MG63 (cell line): ENCODE data around the gene SNX27. TPM values are rescaled to one million over a fixed set of nuclear protein-coding genes. Genes with fewer than 3 reads are reported as not detected.
"Not testable (repeated sequence)": the region's sequence is repeated elsewhere in the genome, so short reads cannot be mapped to it uniquely, and the experiment has no call there.

Experiments used
- DNase-seq: peaks from one replicate; pipeline ENCODE4 v3.0.0-alpha.2; 2020
- H3K27me3 ChIP-seq: fragments of 250-450 bp; sonication (Bioruptor Pico); 2 replicates; pipeline ENCODE4 v1.5.1; 2020; ENCODE audit warnings: mild to moderate bottlenecking, moderate library complexity
- H3K36me3 ChIP-seq: fragments of 250-450 bp; sonication (Bioruptor Pico); 2 replicates; pipeline ENCODE4 v1.5.1; 2020; ENCODE audit warnings: mild to moderate bottlenecking, moderate library complexity
- H3K4me3 ChIP-seq: fragments of 250-450 bp; sonication (Bioruptor Pico); 2 replicates; pipeline ENCODE4 v1.5.1; 2020; ENCODE audit warnings: mild to moderate bottlenecking, moderate library complexity
- H3K9me3 ChIP-seq: fragments of 250-450 bp; sonication (Bioruptor Pico); 2 replicates; pipeline ENCODE4 v1.5.1; 2020; ENCODE audit warnings: mild to moderate bottlenecking, moderate library complexity
- total RNA-seq: library from RNA; depleted of rRNA; stranded (reverse); fragments of >200 nt; shearing (Covaris generic); gene quantifications from 2 replicates; pipeline ENCODE4 v1.2.3, GENCODE V29; 2014; ENCODE audit warnings: low replicate concordance

SNX27 gene
- total RNA-seq, 1 experiment from 2014 or later = 17.1 TPM

GRCh38 chr1:151618996-151619395 is 7.1 kb downstream of the SNX27 start:
- H3K4me3 ChIP-seq, DNase-seq, H3K9me3 ChIP-seq: not testable (repeated sequence)

GRCh38 chr1:151619489-151620093 is 7.7 kb downstream of the SNX27 start:
- Histone ChIP-seq H3K36me3 (0 out of 2 replicates have a peak, but pooled peaks cover 2% of the 10 kb centered on the region), H3K9me3 (no peaks in the 10 kb centered on the region), H3K4me3 (no peak overlapping the region), H3K27me3 (no peaks in the 10 kb centered on the region)
- DNase-seq = peak; percentile 27

More at GRCh38 chr1:151618996-151619395, 7.1 kb downstream of the SNX27 start:
- H3K27me3 ChIP-seq, H3K36me3 ChIP-seq: not testable (repeated sequence)

DNA sequence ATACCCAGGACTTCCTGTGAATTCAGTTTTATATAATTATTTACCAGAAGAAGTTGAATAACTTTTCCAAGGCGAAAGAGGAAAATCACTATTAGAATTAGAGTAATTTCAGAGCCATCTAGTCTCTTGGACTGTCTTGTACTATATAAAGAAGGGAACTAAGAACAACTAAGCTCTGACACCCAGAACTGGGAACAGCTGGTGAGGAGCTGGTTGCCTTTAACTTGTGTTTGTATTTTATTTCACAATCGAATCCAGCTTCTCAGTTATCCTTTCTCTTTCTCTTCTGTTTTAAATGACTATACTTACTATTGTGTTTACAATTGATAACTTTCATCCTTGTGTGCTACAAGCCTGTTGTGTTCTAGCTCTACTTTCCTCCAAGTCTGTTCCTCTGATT is 8.4 kb downstream of the SNX27 start:
- no peak overlapping the region for H3K4me3 ChIP-seq
- H3K27me3 ChIP-seq = no peaks in the 10 kb centered on the region
- H3K36me3 ChIP-seq = 0 out of 2 replicates have a peak, but pooled peaks cover 2% of the 10 kb centered on the region
- H3K9me3 ChIP-seq = no peaks in the 10 kb centered on the region
- no peak for DNase-seq

DNA sequence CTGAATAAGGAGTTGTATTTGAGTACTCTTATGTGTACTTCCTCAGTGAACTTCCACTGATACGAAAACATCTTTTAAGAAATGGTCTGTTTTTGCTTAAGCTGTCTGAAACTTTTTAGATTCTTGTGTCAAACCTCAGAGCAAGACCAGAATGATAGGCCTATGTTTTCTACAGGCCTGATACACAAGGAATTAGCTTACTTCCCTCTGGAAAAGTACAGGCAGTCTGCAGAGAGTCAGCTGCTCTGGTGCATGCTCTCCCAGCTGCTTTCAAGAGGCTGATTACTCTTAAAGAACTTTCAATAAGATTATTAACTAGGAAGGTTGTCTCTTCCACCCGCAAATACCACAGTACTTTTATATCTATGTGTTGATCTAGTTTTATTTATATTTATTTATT is 9.5 kb downstream of the SNX27 start:
- DNase-seq = no peak
- no peaks in the 10 kb centered on the region for H3K27me3 ChIP-seq
- H3K36me3 ChIP-seq = 0 out of 2 replicates have a peak, but pooled peaks cover 2% of the 10 kb centered on the region
- no peaks in the 10 kb centered on the region for H3K9me3 ChIP-seq
- H3K4me3 ChIP-seq = no peak overlapping the region

DNA sequence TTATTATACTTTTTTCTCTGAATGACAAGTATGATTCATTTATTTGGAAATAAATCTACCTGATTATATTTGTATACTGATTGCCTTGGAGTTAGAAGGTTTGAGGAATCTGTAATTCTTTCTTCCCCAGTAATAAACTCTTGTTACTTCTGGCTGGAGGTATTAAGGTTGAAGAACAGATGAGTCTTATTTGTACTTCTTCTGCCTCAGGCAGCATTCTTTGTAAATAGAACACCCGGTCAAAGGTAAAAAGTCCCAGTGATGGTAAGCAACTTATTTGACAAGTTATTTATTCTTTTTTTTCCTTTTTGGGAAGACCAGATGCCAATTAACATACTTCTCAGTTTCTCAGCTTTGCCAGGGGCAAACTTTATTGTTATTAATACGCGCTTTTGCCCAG is 12.9 kb downstream of the SNX27 start:
- no peaks in the 10 kb centered on the region for H3K27me3 ChIP-seq
- DNase-seq = no peak
- H3K4me3 ChIP-seq = no peak overlapping the region
- no peaks in the 10 kb centered on the region for H3K36me3 ChIP-seq
- no peaks in the 10 kb centered on the region for H3K9me3 ChIP-seq

DNA sequence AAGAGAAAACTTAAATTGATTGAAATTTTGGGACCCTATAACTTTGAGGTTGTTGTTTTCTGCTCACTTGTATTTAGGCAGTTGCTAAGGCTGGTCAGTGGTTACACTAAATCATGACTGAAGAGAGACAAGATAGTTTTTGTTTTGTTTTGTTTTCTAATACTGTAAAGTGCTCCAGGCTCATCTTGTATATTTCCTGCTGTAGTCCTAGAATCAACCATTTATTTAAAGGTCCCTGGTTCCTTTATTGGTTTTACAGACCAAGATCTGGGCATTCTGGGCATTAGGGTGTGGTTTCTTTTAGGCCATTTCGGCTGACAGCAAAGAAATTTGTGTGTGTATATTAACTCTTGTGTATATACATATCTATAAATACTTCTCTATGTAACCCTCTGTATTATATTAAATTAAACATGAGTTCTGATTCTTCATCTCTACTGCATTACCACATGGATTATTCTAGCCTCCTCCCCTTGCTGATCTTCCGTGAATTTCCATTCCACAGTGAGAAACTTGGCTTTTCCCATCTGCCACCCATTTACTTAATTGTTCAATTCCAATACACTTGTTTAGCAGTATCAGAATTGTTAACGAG is 15.0 kb downstream of the SNX27 start:
- Histone ChIP-seq H3K36me3 (no peaks in the 10 kb centered on the region), H3K4me3 (no peak overlapping the region), H3K9me3 (no peaks in the 10 kb centered on the region), H3K27me3 (no peaks in the 10 kb centered on the region)
- DNase-seq = no peak

DNA sequence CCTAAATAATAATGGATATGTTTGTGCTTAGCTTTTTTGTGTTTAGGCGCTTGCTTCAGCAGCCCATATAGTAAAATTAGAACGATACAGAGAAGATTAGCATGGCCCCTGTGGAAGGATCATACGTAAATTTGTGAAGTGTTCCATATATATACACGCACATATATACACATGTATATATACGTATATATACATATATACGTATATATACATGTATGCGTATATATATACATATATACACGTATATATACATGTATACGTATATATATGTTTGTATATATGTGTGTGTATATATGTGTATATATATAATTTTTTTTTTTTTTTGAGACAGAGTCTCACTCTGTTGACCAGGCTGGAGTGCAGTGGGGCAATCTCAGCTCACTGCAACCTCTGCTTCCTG is 17.4 kb downstream of the SNX27 start:
- Histone ChIP-seq H3K36me3 (no peaks in the 10 kb centered on the region), H3K9me3 (no peaks in the 10 kb centered on the region), H3K27me3 (no peaks in the 10 kb centered on the region), H3K4me3 (no peak overlapping the region)
- DNase-seq = no peak

DNA sequence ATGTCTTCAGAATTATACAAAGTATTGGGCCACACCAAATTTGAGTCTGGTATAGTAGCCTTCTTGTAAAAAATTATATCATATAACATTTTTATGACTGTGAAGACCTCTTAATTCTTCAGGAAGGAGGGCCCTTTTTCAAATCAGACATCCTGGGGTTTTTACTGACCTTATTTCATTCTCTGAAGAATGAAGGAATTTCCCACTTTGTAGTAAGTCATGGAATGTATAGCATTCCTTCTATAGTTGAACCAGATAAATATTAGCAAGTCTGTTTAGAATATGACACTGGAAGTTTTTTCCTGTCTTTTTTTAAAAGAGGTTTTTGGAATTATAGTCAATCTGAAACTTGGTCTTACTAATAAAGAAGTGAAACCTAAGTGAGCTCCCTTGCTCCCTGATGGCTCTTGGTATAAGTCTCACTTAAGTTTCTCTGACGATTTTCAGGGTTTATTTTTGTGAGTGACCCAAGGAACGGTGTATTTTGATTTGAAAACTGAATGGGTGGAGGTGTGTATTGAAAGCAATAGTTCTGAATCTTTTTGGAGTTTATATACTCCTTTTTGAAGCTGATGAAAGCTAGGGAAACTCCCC is 23.7 kb downstream of the SNX27 start:
- peaks cover 2% of the 10 kb centered on the region for H3K36me3 ChIP-seq
- H3K4me3 ChIP-seq = no peak overlapping the region
- no peaks in the 10 kb centered on the region for H3K9me3 ChIP-seq
- DNase-seq = no peak
- no peaks in the 10 kb centered on the region for H3K27me3 ChIP-seq

DNA sequence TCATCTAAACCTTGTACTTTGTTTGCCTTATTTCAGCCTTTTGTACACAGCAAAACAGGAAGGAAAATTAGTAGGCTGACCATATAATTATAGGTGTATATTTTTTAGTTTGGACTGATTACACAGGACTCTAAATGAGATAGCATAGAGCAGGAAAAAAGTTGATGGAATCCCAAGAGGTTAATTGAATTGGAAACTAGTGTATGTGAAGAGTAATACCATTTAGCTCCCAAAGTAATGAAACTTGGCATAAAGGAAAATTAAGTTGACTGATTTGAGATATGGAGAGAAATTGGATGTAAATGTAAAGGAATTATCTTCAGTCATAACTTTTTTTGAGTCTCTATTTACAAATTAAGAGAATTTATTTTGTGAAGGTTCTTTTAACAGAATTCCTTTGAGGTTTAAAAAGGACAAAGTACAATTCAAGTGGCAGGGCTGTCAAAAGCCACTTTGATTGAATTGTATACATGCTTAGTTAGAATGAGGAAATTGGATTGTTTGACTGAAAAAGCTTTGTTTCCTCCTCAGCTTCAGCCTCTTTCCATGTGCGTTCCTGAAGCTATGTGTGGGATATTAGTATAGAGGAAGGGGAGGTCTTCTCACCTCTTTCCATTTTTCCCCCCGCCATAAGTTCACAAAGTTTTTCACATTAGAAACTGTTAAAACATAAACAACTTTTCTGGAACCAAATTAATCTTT is 26.4 kb downstream of the SNX27 start:
- Histone ChIP-seq H3K36me3 (peaks cover 9% of the 10 kb centered on the region), H3K9me3 (no peaks in the 10 kb centered on the region), H3K27me3 (no peaks in the 10 kb centered on the region), H3K4me3 (no peak overlapping the region)
- DNase-seq = no peak

GRCh38 chr1:151638812-151639211 is 27.0 kb downstream of the SNX27 start:
- Histone ChIP-seq H3K9me3 (no peaks in the 10 kb centered on the region), H3K27me3 (no peaks in the 10 kb centered on the region), H3K36me3 (peaks cover 9% of the 10 kb centered on the region), H3K4me3 (no peak overlapping the region)
- no peak for DNase-seq

- peaks cover 11% of the 10 kb centered on the region for H3K36me3 ChIP-seq
- peaks cover 3% of the 10 kb centered on the region; the same call in 1 of the 2 replicates for H3K9me3 ChIP-seq
- DNase-seq = no peak
- H3K4me3 ChIP-seq = no peak overlapping the region
- H3K27me3 ChIP-seq = no peaks in the 10 kb centered on the region
Measured at GRCh38 chr1:151639466-151639865, 27.6 kb downstream of the SNX27 start.

- H3K4me3 ChIP-seq = no peak overlapping the region
- no peaks in the 10 kb centered on the region for H3K27me3 ChIP-seq
- peaks cover 18% of the 10 kb centered on the region for H3K36me3 ChIP-seq
- H3K9me3 ChIP-seq = peaks cover 10% of the 10 kb centered on the region; the same call in 1 of the 2 replicates
- DNase-seq = no peak
Measured at GRCh38 chr1:151641229-151641628, 29.4 kb downstream of the SNX27 start.

DNA sequence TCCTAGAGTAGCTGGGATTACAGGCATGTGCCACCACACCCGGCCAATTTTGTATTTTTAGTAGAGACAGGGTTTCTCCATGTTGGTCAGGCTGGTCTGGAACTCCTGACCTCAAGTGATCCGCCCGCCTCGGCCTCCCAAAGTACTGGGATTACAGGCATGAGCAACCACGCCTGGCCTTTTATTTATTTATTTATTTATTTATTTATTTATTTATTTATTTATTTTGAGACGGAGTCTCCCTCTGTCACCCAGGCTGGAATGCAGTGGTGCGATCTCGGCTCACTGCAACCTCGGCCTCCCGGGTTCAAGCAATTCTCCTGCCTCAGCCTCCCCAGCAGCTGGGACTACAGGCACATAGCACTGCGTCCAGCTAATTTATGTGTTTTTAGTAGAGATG is 31.2 kb downstream of the SNX27 start:
- peaks cover 19% of the 10 kb centered on the region for H3K36me3 ChIP-seq
- not testable (repeated sequence) for H3K9me3 ChIP-seq, DNase-seq, H3K4me3 ChIP-seq, H3K27me3 ChIP-seq

- DNase-seq = no peak
- Histone ChIP-seq H3K4me3 (no peak overlapping the region), H3K36me3 (peaks cover 24% of the 10 kb centered on the region), H3K27me3 (no peaks in the 10 kb centered on the region), H3K9me3 (peaks cover 10% of the 10 kb centered on the region; the same call in 1 of the 2 replicates)
Measured at GRCh38 chr1:151644001-151644400, 32.2 kb downstream of the SNX27 start.

GRCh38 chr1:151653397-151653796 is 41.5 kb downstream of the SNX27 start:
- no peak for DNase-seq
- no peaks in the 10 kb centered on the region for H3K27me3 ChIP-seq
- H3K4me3 ChIP-seq = no peak overlapping the region
- no peaks in the 10 kb centered on the region for H3K9me3 ChIP-seq
- H3K36me3 ChIP-seq = peaks cover 20% of the 10 kb centered on the region

DNA sequence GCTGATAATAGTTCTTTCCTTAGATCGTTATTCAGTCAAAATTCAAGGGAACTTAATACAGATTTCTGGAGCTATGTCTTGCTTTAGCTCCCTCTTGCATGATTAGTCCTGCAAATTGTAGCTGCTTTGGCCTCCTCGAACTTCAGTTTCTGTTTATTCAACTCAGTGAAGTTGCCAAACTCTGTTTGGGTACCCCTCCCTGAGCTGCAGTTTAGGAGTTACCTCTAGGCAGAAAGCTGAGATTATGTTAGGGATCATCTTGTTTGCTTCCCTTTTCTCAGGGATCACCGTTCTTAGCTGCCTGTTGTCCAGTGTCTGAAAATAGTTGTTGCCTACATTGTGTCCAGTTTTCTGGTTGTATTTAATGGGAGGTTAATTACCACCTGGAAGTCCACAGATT is 43.5 kb downstream of the SNX27 start:
- no peaks in the 10 kb centered on the region for H3K27me3 ChIP-seq
- no peak for DNase-seq
- H3K9me3 ChIP-seq = no peaks in the 10 kb centered on the region
- H3K4me3 ChIP-seq = no peak overlapping the region
- H3K36me3 ChIP-seq = peaks cover 19% of the 10 kb centered on the region

DNA sequence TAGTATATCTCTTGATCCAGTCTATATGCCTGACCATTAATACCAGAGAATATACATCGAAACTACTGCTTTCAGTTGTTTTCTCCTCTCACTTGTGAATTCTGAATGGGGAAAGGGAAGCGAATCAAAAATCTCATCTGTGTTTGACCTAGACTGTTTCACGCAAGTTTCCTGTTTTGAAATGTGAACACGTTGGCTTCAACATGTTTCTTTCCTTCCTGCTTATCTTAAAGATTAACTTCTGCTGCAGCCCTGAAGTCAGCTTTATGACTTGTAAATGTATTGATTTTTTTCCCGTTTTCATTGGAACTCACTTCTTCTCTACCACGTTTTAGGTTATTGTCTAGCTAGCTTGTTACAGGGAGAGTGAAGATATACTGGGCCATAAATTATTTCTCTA is 49.9 kb downstream of the SNX27 start:
- no peaks in the 10 kb centered on the region for H3K27me3 ChIP-seq
- peaks cover 21% of the 10 kb centered on the region for H3K36me3 ChIP-seq
- H3K4me3 ChIP-seq = no peak overlapping the region
- H3K9me3 ChIP-seq = no peaks in the 10 kb centered on the region
- no peak for DNase-seq
